ENCODE results near the gene ANXA1. TPM values are rescaled to one million over a fixed set of nuclear protein-coding genes. Genes with fewer than 3 reads are reported as not detected.

Gene ANXA1
- polyA plus RNA-seq, 1 experiment, result 596 TPM

DNA sequence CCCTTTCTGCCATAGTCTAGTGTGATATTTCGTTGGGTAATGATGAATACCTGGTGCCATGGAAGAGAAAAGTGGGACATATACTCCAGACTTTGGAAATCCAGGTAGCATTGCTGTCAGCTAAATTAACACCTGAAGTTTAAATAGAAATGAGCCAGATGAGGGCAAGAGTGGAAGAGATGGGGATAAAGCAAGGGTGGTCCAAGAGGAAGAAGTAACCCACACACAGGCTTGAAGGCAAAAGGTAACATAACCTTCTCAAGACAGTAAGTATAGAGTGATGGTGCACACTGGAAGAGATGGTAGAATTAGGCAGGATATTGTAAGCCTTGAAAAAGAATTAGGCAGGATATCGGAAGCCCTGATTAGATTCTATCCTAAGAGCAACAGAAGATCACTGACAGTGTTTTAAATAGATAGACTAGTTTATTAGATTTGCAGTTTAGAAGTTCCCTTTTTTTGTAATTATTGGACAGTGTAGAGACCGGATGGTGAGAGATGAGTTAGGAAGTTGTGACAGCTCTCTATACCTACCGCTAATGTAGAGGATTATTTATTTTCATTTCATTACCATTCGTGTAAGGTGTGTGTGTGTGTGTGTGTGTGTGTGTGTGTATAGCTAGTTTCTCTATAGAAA lies 16.8 kb downstream of the ANXA1 start:
- CTCF ChIA-PET, result no interaction called here
- POLR2A ChIA-PET, result no interaction called here

DNA sequence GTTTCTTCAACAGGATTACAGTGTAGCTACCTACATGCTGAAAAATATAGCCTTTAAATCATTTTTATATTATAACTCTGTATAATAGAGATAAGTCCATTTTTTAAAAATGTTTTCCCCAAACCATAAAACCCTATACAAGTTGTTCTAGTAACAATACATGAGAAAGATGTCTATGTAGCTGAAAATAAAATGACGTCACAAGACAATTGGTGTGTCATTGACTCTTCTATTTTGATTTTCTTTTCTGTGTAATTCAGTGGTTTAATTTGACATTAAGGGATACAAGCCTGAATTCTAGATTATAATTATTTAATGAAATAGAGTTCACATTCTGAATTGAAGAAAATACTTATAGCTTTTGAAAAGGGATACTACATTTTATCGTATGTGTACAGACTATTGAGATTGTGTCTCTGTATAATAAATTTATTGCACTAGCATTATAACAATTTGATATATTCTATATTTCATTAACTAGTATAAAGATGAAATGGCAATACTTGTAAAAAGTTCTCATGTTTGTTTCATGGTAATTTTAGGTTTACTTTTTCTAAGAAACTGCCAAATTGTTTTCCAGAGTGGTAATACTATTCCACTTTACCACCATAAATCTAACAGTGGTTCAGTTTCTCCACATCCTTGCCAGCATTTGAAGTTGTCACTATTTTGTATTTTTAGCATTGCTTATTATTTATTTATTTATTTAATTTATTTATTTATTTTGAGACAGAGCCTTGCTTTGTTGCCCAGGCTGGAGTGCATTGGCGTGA lies 18.7 kb downstream of the ANXA1 start:
- CTCF ChIA-PET, result interaction anchor here (4.1 to 5.5 kb wide), 2 partner anchors 12 to 63 kb away, joined by 19 to 31 read pairs; no protein-coding TSS in a partner anchor
- Histone ChIP-seq H3K9me3 (ENCODE audit: control insufficient read depth, insufficient read depth, low read length) (no peaks in the 10 kb centered on the region), H3K27me3 (ENCODE audit: control insufficient read depth, insufficient read depth, low read length) (no peaks in the 10 kb centered on the region), H3K27ac (ENCODE audit: low read depth, low read length) (no peak overlapping the region), H3K4me3 (ENCODE audit: low read depth, low read length) (no peak overlapping the region)
- no peak for DNase-seq (ENCODE audit: low read depth, low spot score)
- POLR2A ChIA-PET, result no interaction called here
- TF ChIP-seq, protein P1, sequence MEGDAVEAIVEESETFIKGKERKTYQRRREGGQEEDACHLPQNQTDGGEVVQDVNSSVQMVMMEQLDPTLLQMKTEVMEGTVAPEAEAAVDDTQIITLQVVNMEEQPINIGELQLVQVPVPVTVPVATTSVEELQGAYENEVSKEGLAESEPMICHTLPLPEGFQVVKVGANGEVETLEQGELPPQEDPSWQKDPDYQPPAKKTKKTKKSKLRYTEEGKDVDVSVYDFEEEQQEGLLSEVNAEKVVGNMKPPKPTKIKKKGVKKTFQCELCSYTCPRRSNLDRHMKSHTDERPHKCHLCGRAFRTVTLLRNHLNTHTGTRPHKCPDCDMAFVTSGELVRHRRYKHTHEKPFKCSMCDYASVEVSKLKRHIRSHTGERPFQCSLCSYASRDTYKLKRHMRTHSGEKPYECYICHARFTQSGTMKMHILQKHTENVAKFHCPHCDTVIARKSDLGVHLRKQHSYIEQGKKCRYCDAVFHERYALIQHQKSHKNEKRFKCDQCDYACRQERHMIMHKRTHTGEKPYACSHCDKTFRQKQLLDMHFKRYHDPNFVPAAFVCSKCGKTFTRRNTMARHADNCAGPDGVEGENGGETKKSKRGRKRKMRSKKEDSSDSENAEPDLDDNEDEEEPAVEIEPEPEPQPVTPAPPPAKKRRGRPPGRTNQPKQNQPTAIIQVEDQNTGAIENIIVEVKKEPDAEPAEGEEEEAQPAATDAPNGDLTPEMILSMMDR (IDR thresholded peaks at IDR 0.05; ENCODE audit: low read depth, low read length), result no peak

More for the DNA sequence above, 16.8 kb downstream of the ANXA1 start:
- TF ChIP-seq, protein P1 (IDR thresholded peaks at IDR 0.05; ENCODE audit: low read depth, low read length), result no peak
- no peak for DNase-seq (ENCODE audit: low read depth, low spot score)
- H3K9me3 ChIP-seq (ENCODE audit: control insufficient read depth, insufficient read depth, low read length), result no peaks in the 10 kb centered on the region
- H3K4me3 ChIP-seq (ENCODE audit: low read depth, low read length), result no peak overlapping the region
- no peak overlapping the region for H3K27ac ChIP-seq (ENCODE audit: low read depth, low read length)
- no peaks in the 10 kb centered on the region for H3K27me3 ChIP-seq (ENCODE audit: control insufficient read depth, insufficient read depth, low read length)

DNA sequence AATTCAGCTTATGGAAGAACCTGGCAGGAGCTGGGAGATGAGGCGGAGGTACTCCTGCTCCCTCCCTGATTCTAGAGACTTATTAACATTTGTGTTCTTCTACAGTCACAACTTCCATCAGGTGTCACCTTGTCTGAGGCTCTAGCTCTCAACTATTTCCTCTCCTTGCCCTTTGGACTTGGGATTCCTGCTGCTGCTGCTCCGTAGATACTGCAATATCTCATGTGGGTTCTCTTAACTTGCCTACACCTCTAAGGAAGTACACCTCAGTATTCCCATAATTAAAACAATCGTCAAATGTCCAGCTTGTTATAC lies 21.2 kb downstream of the ANXA1 start:
- TF ChIP-seq, protein P1 (IDR thresholded peaks at IDR 0.05; ENCODE audit: low read depth, low read length), result no peak
- H3K9me3 ChIP-seq (ENCODE audit: control insufficient read depth, insufficient read depth, low read length), result no peaks in the 10 kb centered on the region
- CTCF ChIA-PET, result interaction anchor here (1.2 to 5.5 kb wide), 5 partner anchors 10 to 316 kb away, joined by 3 to 31 read pairs (median 5); no protein-coding TSS in a partner anchor
- DNase-seq (ENCODE audit: low read depth, low spot score), result no peak
- H3K27me3 ChIP-seq (ENCODE audit: control insufficient read depth, insufficient read depth, low read length), result no peaks in the 10 kb centered on the region
- H3K27ac ChIP-seq (ENCODE audit: low read depth, low read length), result no peak overlapping the region
- no peak overlapping the region for H3K4me3 ChIP-seq (ENCODE audit: low read depth, low read length)
- POLR2A ChIA-PET, result interaction anchor here (1.1 kb wide), 1 partner anchor 20 kb away, joined by 4 read pairs; no protein-coding TSS in a partner anchor

DNA sequence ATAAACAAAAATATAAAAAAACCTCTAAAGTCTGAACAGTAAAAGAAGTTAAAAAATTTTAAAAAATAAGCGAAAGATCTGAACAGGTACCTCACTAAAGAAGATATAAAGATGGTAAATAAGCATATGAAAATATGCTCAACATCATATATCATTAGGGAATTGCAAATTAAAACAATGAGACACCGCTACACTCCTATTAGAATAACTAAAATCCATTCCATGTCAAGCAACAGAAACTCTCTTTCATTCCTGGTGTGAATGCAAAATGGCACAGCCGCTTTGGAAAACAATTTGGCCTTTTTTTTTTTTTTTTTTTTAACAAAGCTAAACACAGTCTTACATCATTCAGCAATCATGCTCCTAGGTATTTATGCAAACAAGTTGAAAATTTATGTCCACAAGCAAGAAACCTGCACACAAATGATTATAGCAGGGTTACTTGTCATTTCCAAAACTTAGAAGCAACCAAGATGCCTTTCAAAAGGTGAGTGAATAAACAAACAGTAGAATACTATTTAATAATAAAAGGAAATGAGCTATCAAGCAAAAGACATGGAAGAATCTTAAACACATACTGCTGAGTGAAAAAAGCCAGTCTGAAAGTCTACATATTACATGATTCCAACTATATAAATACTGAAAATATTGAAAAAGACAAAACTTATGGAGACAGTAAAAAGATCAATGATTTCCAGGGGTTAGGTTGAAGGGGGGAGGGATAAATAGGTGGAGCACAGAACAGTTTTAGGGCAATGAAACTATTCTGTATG lies 22.1 kb downstream of the ANXA1 start:
- Histone ChIP-seq H3K27ac (ENCODE audit: low read depth, low read length) (no peak overlapping the region), H3K4me3 (ENCODE audit: low read depth, low read length) (no peak overlapping the region), H3K9me3 (ENCODE audit: control insufficient read depth, insufficient read depth, low read length) (no peaks in the 10 kb centered on the region), H3K27me3 (ENCODE audit: control insufficient read depth, insufficient read depth, low read length) (no peaks in the 10 kb centered on the region)
- ChIA-PET CTCF (interaction anchor here (0.6 to 5.5 kb wide), 5 partner anchors 9 to 317 kb away, joined by 3 to 31 read pairs (median 5); no protein-coding TSS in a partner anchor), POLR2A (interaction anchor here (1.1 kb wide), 1 partner anchor 20 kb away, joined by 4 read pairs; no protein-coding TSS in a partner anchor)
- no peak for DNase-seq (ENCODE audit: low read depth, low spot score)
- TF ChIP-seq, protein P1 (IDR thresholded peaks at IDR 0.05; ENCODE audit: low read depth, low read length), result no peak

Data from AG04450 (cell line).